Measurements from ENCODE around the gene IFT80.

IFT80 gene

GRCh38 chr3:160260587-160261270 lies 138.3 kb downstream of the IFT80 start:
- TF ChIP-seq MAX (IDR thresholded peaks at IDR 0.05) (no peak), FOXM1 (IDR thresholded peaks at IDR 0.05; ENCODE audit: borderline replicate concordance, low read depth) (no peak), YY1 (IDR thresholded peaks at IDR 0.05; ENCODE audit: low read depth) (no peak), TEAD4 (IDR thresholded peaks at IDR 0.05) (no peak), CREB1 (IDR thresholded peaks at IDR 0.05; ENCODE audit: low read depth) (no peak), TCF12 (IDR thresholded peaks at IDR 0.05; ENCODE audit: low read depth) (no peak), CEBPB (IDR thresholded peaks at IDR 0.05) (no peak), NFIC (IDR thresholded peaks at IDR 0.05) (no peak), ZBTB7A (IDR thresholded peaks at IDR 0.05; ENCODE audit: low read depth) (no peak), USF1 (IDR thresholded peaks at IDR 0.05) (no peak), RAD21 (IDR thresholded peaks at IDR 0.05; ENCODE audit: low read depth) (no peak), EP300 (IDR thresholded peaks at IDR 0.05; ENCODE audit: borderline replicate concordance) (no peak), TAF1 (IDR thresholded peaks at IDR 0.05; ENCODE audit: low read depth) (no peak), REST (IDR thresholded peaks at IDR 0.05; ENCODE audit: low read depth) (no peak), EGR1 (IDR thresholded peaks at IDR 0.05) (no peak)

- TF ChIP-seq EP300 (IDR thresholded peaks at IDR 0.05; ENCODE audit: borderline replicate concordance) (no peak), TEAD4 (IDR thresholded peaks at IDR 0.05) (no peak), ZBTB7A (IDR thresholded peaks at IDR 0.05; ENCODE audit: low read depth) (no peak), TAF1 (IDR thresholded peaks at IDR 0.05; ENCODE audit: low read depth) (no peak), EGR1 (IDR thresholded peaks at IDR 0.05) (no peak), TCF12 (IDR thresholded peaks at IDR 0.05; ENCODE audit: low read depth) (no peak), NFIC (IDR thresholded peaks at IDR 0.05) (no peak), YY1 (IDR thresholded peaks at IDR 0.05; ENCODE audit: low read depth) (no peak), CEBPB (IDR thresholded peaks at IDR 0.05) (no peak), MAX (IDR thresholded peaks at IDR 0.05) (no peak), CREB1 (IDR thresholded peaks at IDR 0.05; ENCODE audit: low read depth) (no peak), REST (IDR thresholded peaks at IDR 0.05; ENCODE audit: low read depth) (no peak), USF1 (IDR thresholded peaks at IDR 0.05) (no peak), FOXM1 (IDR thresholded peaks at IDR 0.05; ENCODE audit: borderline replicate concordance, low read depth) (no peak), RAD21 (IDR thresholded peaks at IDR 0.05; ENCODE audit: low read depth) (no peak)
Observed at GRCh38 chr3:160259589-160259988, 139.4 kb downstream of the IFT80 start.

- no peak for TF ChIP-seq NFIC (IDR thresholded peaks at IDR 0.05)
- no peak for TF ChIP-seq FOXM1 (IDR thresholded peaks at IDR 0.05; ENCODE audit: borderline replicate concordance, low read depth)
- no peak for TF ChIP-seq USF1 (IDR thresholded peaks at IDR 0.05)
- TF ChIP-seq RAD21 (IDR thresholded peaks at IDR 0.05; ENCODE audit: low read depth) = no peak
- no peak for TF ChIP-seq MAX (IDR thresholded peaks at IDR 0.05)
- TF ChIP-seq TCF12 (IDR thresholded peaks at IDR 0.05; ENCODE audit: low read depth) = no peak
- TF ChIP-seq EP300 (IDR thresholded peaks at IDR 0.05; ENCODE audit: borderline replicate concordance) = no peak
- TF ChIP-seq REST (IDR thresholded peaks at IDR 0.05; ENCODE audit: low read depth) = no peak
- TF ChIP-seq TAF1 (IDR thresholded peaks at IDR 0.05; ENCODE audit: low read depth) = no peak
- TF ChIP-seq CREB1 (IDR thresholded peaks at IDR 0.05; ENCODE audit: low read depth) = no peak
- no peak for TF ChIP-seq TEAD4 (IDR thresholded peaks at IDR 0.05)
- no peak for TF ChIP-seq EGR1 (IDR thresholded peaks at IDR 0.05)
- TF ChIP-seq ZBTB7A (IDR thresholded peaks at IDR 0.05; ENCODE audit: low read depth) = no peak
- no peak for TF ChIP-seq YY1 (IDR thresholded peaks at IDR 0.05; ENCODE audit: low read depth)
Observed at GRCh38 chr3:160257606-160258005, 141.4 kb downstream of the IFT80 start.

All from Ishikawa (cell line).